ENCODE data around the gene EPHA6.

Gene EPHA6

DNA sequence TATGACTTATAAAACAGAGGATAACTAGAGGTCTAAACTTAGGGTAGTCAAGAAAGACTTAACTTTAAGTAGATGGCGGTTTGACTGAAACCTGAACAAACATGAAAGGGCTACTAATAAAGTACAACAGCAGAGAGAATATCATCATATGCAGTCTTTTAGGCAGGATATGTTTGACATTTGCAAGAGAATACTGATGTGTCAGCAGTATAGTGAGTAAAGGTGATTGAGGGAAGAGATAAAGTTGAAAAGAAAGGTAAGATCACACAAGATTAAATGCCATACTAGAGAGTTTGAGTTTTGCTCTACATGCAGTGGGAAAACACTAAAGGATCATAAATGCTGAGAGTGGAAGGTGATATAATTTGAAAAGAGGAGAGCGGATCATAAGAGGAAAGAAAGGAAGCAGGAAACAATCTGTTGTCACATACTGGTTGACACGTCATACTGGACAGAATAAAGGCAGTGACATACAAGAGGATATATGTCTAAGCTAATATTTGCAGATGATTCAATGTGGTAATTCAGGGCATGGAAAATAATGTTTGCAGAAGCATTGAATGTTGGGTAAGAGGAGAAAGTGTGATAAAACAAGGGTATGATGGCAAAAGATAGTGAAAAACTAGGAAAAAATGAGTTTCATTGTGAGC is 223.0 kb downstream of the EPHA6 start:
- no peak for DNase-seq

DNA sequence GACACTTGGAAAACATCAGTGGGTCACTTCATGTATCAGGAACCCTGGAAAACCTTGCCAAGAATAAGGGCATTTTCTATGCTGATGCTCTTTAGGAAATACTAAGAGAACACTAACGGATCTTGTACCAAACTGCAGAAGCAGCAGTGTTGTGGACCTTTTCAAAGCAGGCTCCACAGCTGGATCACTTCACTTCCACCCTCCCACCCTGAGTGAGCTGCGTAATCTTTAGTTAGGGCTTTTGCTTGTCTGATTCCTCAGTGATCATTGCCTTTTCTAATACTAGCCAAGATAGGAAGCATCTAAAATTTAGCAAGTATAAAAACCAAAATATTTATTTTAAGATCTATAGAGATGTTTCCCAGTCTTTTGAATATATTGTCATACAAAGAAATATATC is 229.0 kb downstream of the EPHA6 start:
- DNase-seq = no peak

DNA sequence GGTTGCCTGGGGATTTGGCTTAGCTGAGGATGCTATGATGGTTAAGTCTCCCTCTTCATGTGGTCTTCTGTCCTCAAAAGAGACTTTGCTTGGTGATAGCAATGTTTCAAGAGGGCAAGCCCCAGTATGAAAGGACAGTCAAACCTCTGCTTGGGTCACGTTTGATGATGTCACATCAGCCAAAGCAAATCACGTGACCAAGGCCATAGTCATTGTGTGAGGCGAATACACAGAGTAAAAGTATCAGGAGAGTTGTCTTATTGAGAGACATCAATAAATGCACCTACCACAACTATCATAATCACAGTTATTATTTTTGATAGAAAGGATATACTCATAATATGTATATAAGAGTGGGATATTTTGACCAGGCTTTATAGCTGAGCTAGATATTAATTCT is 243.0 kb downstream of the EPHA6 start:
- DNase-seq = no peak

DNA sequence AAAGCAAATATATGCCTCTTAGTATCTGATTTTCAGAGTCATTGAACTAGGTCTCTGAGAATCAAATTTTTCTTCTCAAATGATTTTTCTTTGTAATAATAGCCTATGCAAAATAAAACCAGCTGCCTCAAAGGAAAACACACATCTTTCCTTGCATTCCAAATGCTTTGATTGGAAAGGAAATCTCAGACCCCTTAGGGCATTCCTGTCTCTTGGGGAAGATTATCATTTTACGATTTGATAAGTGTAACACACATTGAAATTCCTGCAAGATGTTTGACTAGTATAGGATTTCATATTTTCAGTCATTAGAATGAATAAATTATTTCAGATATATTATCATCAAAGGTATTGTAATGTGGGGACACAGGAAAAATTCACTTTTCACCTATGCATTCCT is 244.8 kb downstream of the EPHA6 start:
- DNase-seq = no peak

DNA sequence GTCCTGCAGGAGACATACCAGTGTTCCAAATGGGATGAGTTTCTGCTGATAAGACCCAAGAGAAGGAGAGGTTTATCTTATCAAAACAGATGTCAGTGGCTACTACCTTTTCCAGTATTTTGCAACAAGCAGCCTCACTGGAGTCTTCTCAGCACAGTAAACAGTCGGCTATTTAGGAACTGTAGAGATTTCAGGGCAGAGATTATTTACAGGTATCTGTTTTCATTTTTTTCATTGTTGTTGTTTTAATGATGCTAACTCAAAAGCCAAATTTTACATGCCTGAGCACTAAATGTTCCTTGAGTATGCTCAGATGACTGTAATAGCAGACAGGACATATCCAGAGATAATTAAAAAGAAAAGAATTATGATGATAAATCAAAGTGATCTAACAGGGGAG is 252.1 kb downstream of the EPHA6 start:
- no peak for DNase-seq

DNA sequence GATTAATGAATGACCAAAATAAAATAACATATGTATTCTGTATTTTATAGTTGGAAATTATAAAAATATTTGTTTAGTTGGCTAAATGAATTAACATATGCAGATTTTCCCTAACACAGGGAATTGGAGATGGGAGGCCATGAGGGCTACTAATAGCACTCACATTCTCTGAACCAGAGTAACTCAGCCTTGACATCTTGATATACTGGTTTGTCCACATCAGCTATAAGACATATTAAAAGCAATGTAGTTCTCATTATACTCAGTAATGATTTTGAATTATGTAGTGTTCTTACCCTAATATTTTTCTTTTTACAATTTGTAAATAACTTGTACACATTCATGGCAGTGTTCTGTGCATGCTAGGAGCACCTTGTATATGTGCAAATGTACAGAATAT is 255.9 kb downstream of the EPHA6 start:
- no peak for DNase-seq

DNA sequence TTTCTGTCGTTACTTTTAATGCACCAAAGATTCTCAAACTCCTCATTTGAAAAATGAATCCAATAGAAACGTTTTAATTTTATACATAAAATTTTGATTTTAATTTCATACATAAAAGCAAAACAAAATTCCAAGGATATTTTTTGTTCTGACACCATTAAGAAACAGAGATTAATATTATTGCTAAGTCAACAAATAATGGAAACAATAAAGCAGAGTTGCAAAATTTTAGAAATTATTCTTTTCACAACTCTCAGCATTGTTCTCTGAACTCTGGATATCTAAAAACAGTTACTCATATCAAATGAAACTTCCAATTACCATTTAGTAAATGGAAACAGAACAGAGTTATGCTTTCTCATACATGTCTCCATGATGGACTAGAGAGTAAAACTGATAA is 260.2 kb downstream of the EPHA6 start:
- no peak for DNase-seq

DNA sequence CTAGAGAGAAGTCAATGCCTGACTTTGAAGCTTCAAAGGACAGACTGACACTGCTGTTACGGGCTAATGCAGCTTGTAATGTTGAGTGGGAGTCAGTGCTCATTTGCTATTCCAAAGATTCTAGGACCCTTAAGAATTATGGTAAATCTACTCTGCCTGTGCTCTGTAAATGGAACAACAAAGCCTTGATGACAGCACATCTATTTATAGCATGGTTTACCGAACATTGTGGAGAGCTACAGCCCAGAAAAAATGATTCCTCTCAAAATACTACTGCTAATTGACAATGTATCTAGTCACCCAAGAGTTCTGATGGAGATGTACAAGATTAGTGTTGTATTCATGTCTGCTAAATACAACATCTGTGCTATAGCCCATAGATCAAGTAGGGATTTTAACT is 262.3 kb downstream of the EPHA6 start:
- DNase-seq = no peak

DNA sequence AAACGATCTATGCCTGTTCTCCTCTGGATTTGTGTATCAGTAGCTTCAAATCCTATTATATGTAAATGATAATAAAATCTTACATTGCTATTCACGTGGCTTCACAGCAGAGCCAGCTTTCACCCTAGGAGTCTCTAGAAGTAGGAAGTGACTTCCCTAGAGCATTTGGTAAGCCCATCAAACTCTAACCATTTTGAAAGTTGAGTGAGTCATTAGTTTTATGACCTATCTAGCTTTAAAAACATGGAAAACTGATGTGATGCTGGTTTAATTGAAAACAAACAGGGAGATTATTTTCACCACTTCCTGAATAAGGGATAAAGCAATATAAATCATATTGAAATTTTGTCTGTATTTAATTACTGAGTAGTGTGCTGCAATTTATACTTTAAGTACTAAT is 275.2 kb downstream of the EPHA6 start:
- DNase-seq = no peak

DNA sequence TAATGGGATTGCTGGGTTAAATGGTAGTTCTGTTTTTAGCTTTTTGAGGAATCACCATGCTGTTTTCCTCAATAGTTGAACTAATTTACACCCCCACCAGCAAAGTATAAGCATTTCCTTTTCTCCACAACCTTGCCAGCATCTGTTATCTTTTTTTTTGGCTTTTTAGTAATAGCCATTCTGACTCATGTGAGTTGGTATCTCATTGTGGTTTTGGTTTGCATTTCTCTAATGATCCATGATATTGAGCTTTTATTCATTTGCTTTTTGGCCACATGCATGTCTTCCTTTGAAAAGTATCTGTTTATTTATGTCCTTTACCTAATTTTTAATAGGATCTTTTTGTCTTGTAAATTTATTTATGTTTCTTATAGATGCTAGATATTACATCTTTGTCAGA is 288.2 kb downstream of the EPHA6 start:
- no peak for DNase-seq

DNA sequence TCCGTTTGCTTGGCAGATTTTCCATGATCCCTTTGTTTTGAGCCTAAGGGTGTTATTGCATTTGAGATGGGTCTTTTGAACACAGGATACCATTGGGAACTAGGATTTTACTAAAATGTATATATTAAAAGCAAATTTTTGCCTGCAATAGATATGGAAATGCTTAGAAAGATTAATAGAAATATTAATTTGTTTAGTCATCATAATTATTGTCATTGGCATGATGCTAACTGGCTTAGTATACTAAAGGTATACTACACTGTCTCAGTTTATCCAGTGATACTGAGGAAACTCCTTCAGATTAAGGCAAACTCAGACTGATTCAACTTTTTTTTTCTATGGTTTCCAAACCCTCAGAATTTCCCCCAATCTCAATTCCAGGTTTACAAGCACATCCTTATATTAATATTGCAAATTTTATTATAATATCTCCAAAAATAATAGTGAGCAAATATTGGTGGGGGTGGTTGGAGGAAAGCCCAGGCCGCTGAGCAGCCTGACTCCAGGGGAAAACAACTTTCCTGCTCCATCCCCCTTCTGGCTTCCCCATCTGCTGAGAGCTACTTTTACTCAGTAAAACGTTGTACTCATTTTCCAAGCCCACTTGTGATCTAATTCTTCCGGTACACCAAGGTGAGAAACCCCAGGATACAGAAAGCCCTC is 291.7 kb downstream of the EPHA6 start:
- no peak for DNase-seq

DNA sequence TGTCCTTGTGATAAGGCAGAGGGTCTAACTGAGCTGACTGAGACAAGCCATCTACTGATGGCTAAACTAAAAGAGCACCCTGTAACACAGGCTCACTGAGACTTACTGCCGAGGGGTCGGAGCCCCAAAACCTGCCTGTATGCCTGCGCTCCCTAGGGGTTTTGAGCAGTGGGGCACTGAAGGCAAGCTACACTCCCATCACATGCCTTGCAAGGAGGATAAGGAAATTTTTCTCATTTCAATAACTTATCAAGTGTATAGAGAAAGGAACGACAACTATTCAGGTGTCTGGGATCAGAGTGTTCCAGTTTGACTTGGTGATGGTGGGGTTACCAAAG is 292.2 kb downstream of the EPHA6 start:
- DNase-seq = no peak

DNA sequence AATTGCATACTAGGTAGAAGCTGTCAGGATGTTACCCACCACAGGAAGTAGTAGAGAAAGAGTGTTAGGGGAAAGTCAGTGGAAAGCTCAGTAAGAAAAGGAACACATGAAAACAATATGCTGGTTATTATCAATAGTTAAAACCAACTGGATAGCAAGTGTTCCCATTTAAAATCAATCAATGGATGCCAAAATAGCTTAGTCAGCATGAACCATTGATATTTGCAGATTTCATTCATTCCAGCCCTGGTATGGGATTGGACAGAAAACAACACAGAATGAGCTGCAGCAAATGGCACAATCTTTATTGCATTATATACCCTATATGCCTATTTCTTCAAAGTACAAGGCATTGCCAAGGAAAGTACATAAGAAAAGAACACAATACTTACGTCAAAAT is 293.7 kb downstream of the EPHA6 start:
- DNase-seq = no peak

DNA sequence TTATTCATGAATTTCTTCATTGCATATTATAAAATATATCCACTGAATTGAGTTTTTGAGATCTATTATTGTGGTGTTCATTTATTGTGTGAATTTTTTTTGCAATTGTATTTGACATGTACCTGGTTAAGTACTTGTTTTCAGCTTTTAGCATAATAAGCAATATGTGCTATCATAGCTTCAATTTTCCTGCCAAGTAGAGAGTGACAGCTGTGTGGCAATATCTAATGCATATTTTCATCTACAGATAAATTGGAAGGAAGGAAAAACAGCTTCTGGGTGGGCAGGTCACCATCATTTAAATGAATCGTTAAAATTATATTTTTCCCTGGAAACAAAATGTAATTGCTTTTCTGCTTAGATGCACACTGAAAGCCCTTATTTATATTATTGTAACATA is 296.9 kb downstream of the EPHA6 start:
- DNase-seq = no peak

DNA sequence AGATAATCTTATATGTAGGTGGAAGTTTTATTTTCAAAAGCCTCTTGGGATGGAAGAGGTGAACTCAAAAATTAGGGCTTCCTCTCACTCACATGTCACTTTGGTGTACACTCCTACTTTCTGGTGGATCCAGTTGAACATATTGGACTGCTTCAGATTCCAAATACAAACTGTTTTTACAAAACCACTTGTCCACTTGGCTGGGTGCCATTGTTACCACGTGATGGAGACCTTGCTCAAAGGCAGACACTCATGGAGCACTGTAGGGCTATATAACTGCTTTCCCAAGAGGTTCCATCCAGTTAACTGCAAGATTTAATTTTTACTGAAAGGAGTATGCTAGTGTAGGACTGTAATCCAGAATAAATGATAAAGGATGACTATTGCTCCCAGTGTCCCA is 307.0 kb downstream of the EPHA6 start:
- DNase-seq = no peak

DNA sequence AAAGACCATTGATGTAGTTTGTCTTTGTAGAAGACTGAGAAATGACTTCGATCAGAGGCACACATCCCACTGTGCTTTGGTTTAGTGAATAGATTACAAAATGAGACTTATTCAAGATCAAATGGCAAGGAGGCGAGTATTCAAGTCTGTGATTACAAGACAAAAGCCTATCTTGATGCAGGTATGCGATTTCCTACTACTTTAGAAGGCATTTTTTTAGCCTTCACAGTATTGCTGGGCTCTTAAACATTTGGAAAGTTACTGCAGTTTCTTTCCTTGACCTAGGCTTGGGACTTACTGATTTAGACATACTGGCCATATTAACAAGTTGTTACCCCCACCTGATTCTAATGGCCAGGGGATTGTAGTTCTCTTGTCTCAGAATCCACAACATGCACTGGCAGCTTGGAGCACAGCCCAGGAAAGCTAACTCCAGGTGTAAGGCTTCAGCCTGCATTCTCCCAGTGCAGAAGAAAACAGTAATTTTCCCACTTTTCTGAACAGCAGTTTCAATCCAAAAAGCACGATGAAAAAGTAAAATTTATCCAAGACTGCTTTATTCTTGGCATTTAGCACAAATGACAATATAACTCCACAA is 311.6 kb downstream of the EPHA6 start:
- no peak for DNase-seq

DNA sequence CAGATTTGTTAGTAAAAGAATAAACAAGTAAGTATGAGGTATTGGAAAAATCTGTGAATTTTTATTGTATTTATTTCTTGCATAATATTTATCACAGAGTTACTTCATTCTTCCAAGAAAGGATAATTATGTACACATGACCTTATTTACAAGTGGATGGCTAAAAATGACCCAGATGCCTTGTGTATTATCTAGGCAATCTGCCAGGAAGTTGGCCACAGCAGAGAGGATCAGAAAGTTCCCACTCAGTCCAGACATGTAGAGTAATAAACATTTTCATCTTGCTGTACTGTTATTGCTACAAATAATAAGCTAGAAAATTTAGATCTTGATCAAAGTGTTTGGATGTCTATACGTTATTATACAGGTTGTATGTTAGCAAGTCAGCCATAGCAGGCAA is 317.1 kb downstream of the EPHA6 start:
- no peak for DNase-seq

DNA sequence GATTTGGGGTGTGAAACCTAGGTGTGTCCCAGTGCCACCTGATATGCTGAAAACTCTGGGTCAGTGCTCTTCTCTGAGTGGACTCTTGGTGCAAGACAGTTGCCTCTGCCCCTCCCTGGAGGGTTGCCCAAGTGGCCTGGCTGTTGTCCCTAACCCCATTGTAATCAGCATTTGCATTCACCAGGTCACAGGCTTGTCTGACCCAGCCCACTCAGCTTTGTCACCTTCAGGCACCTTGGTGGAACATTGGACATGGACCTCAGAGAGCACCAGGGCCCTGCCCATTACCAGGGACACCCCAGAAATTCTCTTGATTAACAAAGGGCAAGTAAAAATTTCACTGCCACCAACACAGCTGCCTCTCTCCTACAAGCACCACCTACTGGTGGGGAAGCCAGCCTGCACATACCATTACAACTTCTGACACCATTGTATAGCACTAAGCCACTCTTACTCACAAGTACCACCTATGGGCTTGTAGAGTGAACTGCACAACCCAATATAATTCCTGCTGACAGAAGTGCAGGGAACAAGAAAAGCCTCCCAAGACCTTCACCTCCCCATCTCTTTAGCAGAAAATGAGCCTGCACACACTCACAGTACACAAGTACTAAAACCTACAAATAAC is 324.6 kb downstream of the EPHA6 start:
- DNase-seq = no peak

DNA sequence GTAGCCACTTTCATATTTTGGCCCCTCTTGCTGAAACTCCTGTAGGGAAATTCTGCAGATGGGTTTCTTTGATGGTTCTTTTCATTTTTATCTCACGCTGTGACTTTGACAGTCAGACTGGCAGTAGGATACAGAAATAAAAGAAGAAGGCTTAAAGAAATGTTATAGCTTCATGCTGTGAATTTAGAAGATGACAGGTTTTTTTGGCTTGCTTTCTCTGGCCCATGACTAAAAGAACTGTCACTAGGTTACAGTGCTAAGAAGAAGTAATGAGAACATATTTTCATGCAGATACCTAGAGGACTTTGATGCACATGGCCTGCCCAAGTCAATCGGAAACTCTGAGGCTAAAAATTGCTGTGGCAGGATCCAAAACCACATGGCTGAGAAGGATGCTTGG is 334.5 kb downstream of the EPHA6 start:
- no peak for DNase-seq

DNA sequence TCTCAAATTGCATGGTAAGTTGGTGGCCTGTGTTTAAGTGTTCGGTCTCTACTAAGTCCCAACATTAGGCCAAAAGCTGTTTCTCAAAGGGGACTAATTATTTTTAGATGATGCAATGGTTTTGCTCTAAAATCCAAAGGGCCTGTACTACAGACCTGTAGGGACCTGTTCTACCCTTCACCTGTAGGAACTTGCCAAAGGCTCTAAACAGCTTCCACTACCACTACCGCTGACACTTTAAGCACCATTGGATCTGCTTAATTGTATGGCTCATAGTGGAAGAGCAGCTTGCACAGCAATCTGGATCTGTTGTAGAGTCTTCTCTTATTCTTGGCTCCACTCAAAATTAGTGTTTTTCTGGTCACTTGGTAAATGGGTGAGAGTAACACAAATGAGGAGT is 346.8 kb downstream of the EPHA6 start:
- no peak for DNase-seq

DNA sequence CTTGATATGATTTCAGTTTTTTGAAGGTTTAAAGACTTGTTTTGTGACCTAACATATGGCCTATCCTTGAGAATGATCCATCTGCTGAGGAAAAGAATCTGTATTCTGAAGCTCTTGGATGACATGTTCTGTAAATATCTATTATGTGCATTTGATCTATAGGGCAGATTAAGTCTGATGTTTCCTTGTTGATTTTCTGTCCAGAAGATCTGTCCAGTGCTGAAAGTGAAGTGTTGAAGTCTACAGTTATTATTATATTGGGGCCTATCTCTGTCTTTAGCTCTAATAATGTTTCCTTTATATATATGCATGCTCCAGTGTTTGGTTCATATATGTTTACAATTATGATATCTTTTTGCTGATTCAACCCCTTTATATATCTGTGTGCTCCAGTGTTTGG is 362.8 kb downstream of the EPHA6 start:
- DNase-seq = no peak

DNA sequence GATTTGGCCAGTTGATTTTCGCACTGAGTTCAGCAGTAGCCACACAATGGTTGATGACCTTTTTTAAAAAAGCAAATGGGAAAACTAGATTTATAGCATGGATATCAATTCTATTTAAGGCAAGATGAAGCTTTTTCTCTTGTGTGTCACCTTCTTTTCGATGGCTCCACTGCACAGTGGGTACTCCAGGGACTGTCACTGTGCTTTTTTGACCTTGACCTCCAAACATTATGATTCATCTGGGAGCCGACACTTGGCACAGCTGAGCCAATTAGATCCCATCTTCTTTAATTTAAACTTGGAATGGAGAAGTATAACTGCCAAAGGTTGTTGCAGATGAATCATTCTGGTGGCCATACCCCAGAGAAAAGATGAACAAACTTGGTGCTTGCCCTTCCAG is 367.3 kb downstream of the EPHA6 start:
- DNase-seq = no peak

DNA sequence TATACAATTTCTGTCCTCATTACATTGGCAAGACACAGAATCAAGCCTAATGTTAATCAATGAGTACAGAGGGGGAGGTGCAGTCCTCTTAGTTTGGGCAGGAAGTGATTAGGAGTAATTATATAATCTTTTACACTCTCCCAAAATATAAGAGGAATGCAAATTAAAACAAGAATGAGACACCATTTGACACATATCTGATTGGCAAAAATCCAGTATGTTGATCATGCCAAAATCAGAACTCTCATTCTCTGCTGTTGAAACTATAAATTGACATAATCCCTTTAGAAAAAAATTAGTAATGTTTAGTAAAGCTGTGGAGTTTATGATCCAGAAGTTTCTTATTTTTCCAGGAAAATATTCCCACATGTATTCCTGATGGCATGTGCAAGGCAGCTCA is 373.4 kb downstream of the EPHA6 start:
- DNase-seq = no peak

DNA sequence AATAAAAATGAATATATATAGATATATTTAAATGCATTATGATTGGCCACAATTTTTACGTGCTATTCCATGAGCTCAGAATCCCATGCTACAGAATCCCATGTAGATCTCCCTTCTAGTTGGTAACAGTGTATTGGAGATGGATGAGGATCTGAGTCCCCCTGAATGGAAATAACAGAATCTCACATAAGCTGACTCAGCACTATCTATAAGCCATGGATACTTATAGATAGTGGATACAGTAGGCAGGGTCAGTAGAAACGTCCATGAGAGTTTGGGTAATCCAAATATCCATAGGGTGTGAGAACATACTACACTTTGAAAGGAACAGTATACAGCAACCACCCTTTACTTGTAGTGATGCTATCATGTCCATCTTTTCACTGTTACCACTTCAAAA is 375.4 kb downstream of the EPHA6 start:
- DNase-seq = no peak

DNA sequence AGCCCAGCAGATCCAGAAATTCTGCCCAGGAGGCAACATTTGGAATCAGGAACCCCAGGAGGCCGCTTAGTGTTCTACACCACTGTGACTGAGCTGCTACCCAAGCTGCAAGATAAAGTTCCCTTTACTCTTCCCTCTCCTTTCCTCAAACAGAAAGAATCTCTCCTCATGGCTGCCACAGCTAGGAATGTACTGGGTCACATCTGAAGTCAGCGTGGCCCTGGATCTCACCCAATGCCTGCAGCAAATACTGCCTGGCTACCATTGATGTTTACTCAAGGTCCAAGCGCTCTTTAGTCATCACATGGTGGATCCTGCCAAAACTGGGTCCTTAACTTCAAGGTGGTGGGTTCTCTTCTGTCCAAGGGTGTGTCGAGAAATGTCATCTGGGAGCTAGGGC is 382.7 kb downstream of the EPHA6 start:
- DNase-seq = no peak

All from CD4-positive, alpha-beta T cell treated with Interleukin-6 for 4 hours (primary cell).